Mucosa of descending colon (tissue), 3 donors: ENCODE measurements around the gene CADM2. TPM values are rescaled to one million over a fixed set of nuclear protein-coding genes. Genes with fewer than 3 reads are reported as not detected.

Source experiments
- ATAC-seq: fragments of 200-7000 bp; cut with Tn5 transposase; one replicate; pipeline ENCODE4 v1.9.1; 2020; ENCODE audit warnings: mild to moderate bottlenecking, moderate library complexity
- DNase-seq, 3 donors: peaks; one replicate each; pipeline ENCODE4 v3.0.0-alpha.2; 2020
- H3K36me3 ChIP-seq: fragments of 200-600 bp; one replicate; pipeline ENCODE4 v1.8.0; 2021; ENCODE audit warnings: low read depth, mild to moderate bottlenecking
- H3K4me1 ChIP-seq: fragments of 200-600 bp; one replicate; pipeline ENCODE4 v1.8.0; 2021; ENCODE audit warnings: low read depth, mild to moderate bottlenecking
- H3K4me3 ChIP-seq: fragments of 200-600 bp; one replicate; pipeline ENCODE4 v1.8.0; 2021; ENCODE audit warnings: mild to moderate bottlenecking
- H3K9me3 ChIP-seq: fragments of 200-600 bp; one replicate; pipeline ENCODE4 v1.8.0; 2021; ENCODE audit warnings: mild to moderate bottlenecking
- intact Hi-C, 2 donors: fragments of 100-400 bp; cut with DNase I in 1 of 2; cut with micrococcal nuclease in 1 of 2; formaldehyde crosslinking; loops; one replicate each; pipeline versions ENCODE4 v1.11.0 to v1.11.1; 2022; cut with DNase I, micrococcal nuclease
- total RNA-seq, 3 donors: library from RNA; stranded (reverse); fragmentation: NEBNext Ultra II Directional in 2 of 3; extraction: Animal tissue kit (Norgen Biotek cat#: 25700) in 2 of 3; gene quantifications; one replicate each; pipeline versions ENCODE4 v1.2.1 to v1.2.4, GENCODE V29; 2021 to 2023
- TF ChIP-seq, protein P1 (sequence below): fragments of 200-600 bp; IDR thresholded peaks from one replicate; pipeline ENCODE4 v1.8.0; 2022; ENCODE audit warnings: antibody characterized with exemption, mild to moderate bottlenecking
- donor health status: DM: no; HTN: no; CAD: no; lungs with moderate emphysema.
- donor health status: DM: no; HTN: no; CAD: no.
- donor health status: DM: no; HTN: yes; CAD: no.

The CADM2 gene
- total RNA-seq, 3 donors from 2014 or later: 0.67 to 12.8 (median 1.2) TPM

DNA sequence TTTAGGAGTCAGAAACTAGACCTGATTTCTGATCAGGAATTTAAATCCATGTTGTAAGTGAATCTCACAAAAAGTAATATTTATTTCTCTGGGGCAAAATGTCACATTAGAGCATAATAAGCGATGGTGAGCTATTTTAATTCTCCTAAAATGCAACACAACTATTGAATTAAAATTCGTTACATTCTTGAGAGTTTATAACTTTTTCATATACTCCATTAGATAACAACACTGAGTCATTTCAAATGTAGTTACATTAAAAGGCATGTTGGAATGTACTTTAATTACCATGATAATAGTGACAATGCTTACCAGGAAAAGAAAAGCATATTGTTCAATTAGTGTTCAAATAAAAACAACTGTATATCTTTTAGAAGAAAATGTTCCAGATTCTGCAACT lies 116.9 kb downstream of the CADM2 start:
- H3K36me3 ChIP-seq: no peaks in the 10 kb centered on the region
- ATAC-seq (no peak), DNase-seq (no peak)
- no peaks in the 10 kb centered on the region for H3K4me1 ChIP-seq
- intact Hi-C loops: no loop called here
- TF ChIP-seq, protein P1, sequence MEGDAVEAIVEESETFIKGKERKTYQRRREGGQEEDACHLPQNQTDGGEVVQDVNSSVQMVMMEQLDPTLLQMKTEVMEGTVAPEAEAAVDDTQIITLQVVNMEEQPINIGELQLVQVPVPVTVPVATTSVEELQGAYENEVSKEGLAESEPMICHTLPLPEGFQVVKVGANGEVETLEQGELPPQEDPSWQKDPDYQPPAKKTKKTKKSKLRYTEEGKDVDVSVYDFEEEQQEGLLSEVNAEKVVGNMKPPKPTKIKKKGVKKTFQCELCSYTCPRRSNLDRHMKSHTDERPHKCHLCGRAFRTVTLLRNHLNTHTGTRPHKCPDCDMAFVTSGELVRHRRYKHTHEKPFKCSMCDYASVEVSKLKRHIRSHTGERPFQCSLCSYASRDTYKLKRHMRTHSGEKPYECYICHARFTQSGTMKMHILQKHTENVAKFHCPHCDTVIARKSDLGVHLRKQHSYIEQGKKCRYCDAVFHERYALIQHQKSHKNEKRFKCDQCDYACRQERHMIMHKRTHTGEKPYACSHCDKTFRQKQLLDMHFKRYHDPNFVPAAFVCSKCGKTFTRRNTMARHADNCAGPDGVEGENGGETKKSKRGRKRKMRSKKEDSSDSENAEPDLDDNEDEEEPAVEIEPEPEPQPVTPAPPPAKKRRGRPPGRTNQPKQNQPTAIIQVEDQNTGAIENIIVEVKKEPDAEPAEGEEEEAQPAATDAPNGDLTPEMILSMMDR: no peak
- H3K4me3 ChIP-seq: no peak overlapping the region
- H3K9me3 ChIP-seq: no peaks in the 10 kb centered on the region

DNA sequence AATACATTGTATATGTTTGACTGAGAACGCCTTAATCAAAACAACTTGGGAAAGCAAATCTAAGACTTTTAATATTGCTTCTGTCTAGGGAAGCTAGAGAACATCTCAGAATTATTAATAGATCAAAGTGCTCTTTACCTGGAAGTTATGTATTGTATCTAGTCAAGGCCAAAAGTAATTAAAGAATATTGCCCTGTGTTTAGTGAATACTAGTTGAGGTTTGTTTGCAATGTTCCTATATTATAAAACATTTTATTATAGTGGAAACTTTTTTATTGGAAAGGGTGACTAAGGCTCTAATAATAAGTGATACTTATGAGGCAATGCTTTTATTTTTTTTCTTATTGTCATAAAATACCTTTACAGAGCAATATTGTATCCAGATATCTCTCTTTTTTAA lies 118.2 kb downstream of the CADM2 start:
- Histone ChIP-seq H3K36me3 (no peaks in the 10 kb centered on the region), H3K9me3 (no peaks in the 10 kb centered on the region), H3K4me1 (no peaks in the 10 kb centered on the region), H3K4me3 (no peak overlapping the region)
- intact Hi-C loops: no loop called here
- no peak for ATAC-seq
- TF ChIP-seq, protein P1: no peak
- no peak for DNase-seq

DNA sequence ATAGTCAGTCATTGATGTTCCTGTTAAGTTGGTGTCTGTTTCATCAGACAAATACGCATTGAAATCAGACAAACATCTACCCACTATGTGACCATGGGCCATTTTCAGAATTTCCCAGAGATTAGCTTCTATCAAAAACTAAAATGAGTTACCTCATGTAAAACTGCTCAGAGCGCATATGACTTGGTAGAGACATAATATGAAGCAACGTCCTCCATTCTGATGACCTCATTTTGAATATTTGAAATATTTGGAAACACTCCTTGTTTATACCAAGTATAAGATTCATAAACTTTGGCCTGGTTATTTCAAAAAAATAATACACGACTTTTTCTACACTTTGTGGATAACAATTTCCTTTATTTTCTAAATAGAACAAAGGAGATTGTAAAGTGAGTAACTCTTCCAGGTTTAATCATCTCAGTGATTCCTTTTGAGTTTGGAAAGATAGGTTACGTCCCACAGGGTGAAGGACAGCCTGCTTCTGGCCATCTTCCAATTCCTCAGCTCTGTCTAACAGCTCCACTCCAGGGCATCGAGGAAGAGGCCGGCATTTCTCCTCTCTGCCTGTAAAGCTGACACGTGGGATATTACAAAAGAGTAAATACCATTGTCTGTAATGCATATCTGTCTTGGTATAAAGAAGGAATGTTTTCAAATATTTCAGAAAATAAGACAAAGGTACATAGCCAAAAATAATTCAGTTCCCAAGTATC lies 122.6 kb downstream of the CADM2 start:
- no peak for ATAC-seq
- H3K36me3 ChIP-seq: no peaks in the 10 kb centered on the region
- no peak for DNase-seq

DNA sequence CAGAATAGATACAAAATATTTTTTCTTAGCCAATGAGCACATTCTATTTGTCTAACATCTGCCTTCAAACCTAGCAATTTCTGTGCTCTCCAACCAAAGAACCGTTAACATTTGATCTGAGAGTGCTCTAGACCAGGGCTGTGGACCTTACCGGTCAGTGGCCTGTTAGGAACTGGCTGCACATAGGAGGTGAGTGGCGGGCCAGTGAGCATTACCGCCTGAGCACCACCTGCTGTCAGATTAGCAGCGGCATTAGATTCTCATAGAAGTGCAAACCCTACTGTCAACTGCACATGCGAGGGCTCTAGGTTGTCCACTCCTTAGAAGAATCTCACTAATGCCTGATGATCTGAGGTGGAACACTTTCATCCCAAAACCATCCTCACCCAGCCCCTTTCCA lies 131.7 kb downstream of the CADM2 start:
- H3K9me3 ChIP-seq: no peaks in the 10 kb centered on the region
- H3K36me3 ChIP-seq: no peaks in the 10 kb centered on the region
- H3K4me1 ChIP-seq: no peaks in the 10 kb centered on the region
- no peak overlapping the region for H3K4me3 ChIP-seq
- DNase-seq: no peak
- ATAC-seq: no peak
- intact Hi-C loops: loop anchor here in 1 of 2 donors (5.0 kb wide), 1 partner anchor 488 kb away; no protein-coding TSS in a partner anchor
- TF ChIP-seq, protein P1: no peak

More for the DNA sequence above, 122.6 kb downstream of the CADM2 start:
- intact Hi-C loops: no loop called here
- no peak overlapping the region for H3K4me3 ChIP-seq
- TF ChIP-seq, protein P1: no peak
- no peaks in the 10 kb centered on the region for H3K4me1 ChIP-seq
- H3K9me3 ChIP-seq: no peaks in the 10 kb centered on the region

DNA sequence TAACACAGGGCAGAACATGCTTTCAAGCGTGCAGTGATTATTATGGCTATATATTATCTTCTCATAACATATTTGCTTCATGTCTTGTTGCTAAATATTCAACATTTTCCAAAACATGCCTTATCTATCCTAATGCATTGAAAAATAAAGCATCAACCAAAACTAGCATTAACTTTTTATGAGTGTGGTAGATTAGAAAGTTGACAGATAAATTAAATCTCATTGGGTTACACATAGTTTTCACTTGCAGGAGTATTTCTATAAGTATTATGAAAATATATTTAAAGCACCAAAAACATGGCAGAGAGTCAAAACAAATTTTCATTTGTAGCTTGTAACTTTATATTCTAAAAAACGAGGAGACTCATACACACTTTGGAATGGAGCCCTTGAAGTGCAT lies 141.5 kb downstream of the CADM2 start:
- Histone ChIP-seq H3K4me1 (no peaks in the 10 kb centered on the region), H3K36me3 (no peaks in the 10 kb centered on the region), H3K4me3 (no peak overlapping the region), H3K9me3 (no peaks in the 10 kb centered on the region)
- TF ChIP-seq, protein P1: no peak
- ATAC-seq: no peak
- intact Hi-C loops: no loop called here
- no peak for DNase-seq
